Fibroblast of lung (primary cell): ENCODE measurements around the gene STON2. TPM values are rescaled to one million over a fixed set of nuclear protein-coding genes. Genes with fewer than 3 reads are reported as not detected.

Experiments
- DNase-seq, 2 donors: peaks; one replicate each; pipeline versions ENCODE4 v3.0.0 to v3.0.0-alpha.2; 2010; ENCODE audit warnings: low read depth in 2 of 2
- H2AFZ ChIP-seq: 2 replicates; pipeline ENCODE4 v1.5.1; 2012; ENCODE audit warnings: low read length, control low read depth, inconsistent platforms
- H3K27ac ChIP-seq: 2 replicates; pipeline ENCODE4 v1.5.1; 2011; ENCODE audit warnings: low read length, control low read depth; ENCODE audit not compliant: insufficient read depth
- H3K27me3 ChIP-seq: 2 replicates; pipeline ENCODE4 v1.5.1; 2011; ENCODE audit warnings: mild to moderate bottlenecking, low read length; ENCODE audit not compliant: control insufficient read depth, insufficient read depth
- H3K36me3 ChIP-seq: 2 replicates; pipeline ENCODE4 v1.5.1; 2011; ENCODE audit warnings: low read length; ENCODE audit not compliant: control insufficient read depth, insufficient read depth
- H3K4me1 ChIP-seq: 2 replicates; pipeline ENCODE4 v1.5.1; 2011; ENCODE audit warnings: low read length; ENCODE audit not compliant: control insufficient read depth, insufficient read depth; ENCODE audit errors: extremely low read depth
- H3K4me2 ChIP-seq: 2 replicates; pipeline ENCODE4 v1.5.1; 2011; ENCODE audit warnings: low read length, control low read depth; ENCODE audit not compliant: insufficient read depth; ENCODE audit errors: extremely low read depth
- H3K4me3 ChIP-seq, 4 experiments: fragments of 200-600 bp in 1 of 4; sonication (generic) in 1 of 4; replicated peaks in 1 of 4; 2 replicates each; pipeline ENCODE4 v1.5.1; 2011 to 2016; ENCODE audit warnings: low read length in 4 of 4, low read depth in 3 of 4, mild to moderate bottlenecking in 3 of 4, control low read depth in 2 of 4, inconsistent platforms in 1 of 4, mixed read lengths in 1 of 4; ENCODE audit not compliant: insufficient read depth in 1 of 4; ENCODE audit errors: control extremely low read depth in 1 of 4
- H3K79me2 ChIP-seq: 2 replicates; pipeline ENCODE4 v1.5.1; 2012; ENCODE audit warnings: mild to moderate bottlenecking, low read length, inconsistent platforms; ENCODE audit not compliant: control insufficient read depth, insufficient read depth
- H3K9ac ChIP-seq: 2 replicates; pipeline ENCODE4 v1.5.1; 2011; ENCODE audit warnings: mild to moderate bottlenecking, low read length, control low read depth; ENCODE audit not compliant: insufficient read depth
- H3K9me3 ChIP-seq: 2 replicates; pipeline ENCODE4 v1.5.1; 2012; ENCODE audit warnings: low read depth, low read length; ENCODE audit not compliant: control insufficient read depth, insufficient read depth
- H4K20me1 ChIP-seq: 2 replicates; pipeline ENCODE4 v1.5.1; 2011; ENCODE audit warnings: low read length; ENCODE audit not compliant: control insufficient read depth, insufficient read depth; ENCODE audit errors: extremely low read depth
- EZH2 ChIP-seq: IDR thresholded peaks from 2 replicates; pipeline ENCODE4 v1.5.1; 2012; ENCODE audit warnings: low read length, control low read depth, mild to moderate bottlenecking; ENCODE audit errors: missing control alignments
- polyA plus RNA-seq, 2 donors: library from polyadenylated mRNA; depleted of rRNA in 1 of 2; stranded (reverse) in 1 of 2; unstranded in 1 of 2; fragments of >200 nt; gene quantifications; 2 replicates each; pipeline ENCODE4 v1.2.1, GENCODE V29; 2011 to 2012; ENCODE audit warnings: missing spikeins in 1 of 2
- total RNA-seq: library from RNA; depleted of rRNA; stranded (reverse); fragments of >200 nt; gene quantifications from 2 replicates; pipeline ENCODE4 v1.2.1, GENCODE V29; 2014
- TF ChIP-seq, protein P1 (sequence below), 2 donors: IDR thresholded peaks in 1 of 2; conservative IDR thresholded peaks in 1 of 2; 1 replicate in 1 of 2; 2 replicates in 1 of 2; pipeline ENCODE4 v1.5.1; 2011 to 2012; ENCODE audit warnings: low read length in 2 of 2, control low read depth in 1 of 2, inconsistent platforms in 1 of 2, low read depth in 1 of 2, mild to moderate bottlenecking in 1 of 2

STON2 gene
- total and polyA plus RNA-seq, 2 donors (not counting 1 experiment from before 2014, with no cell fraction given) = 1.5 to 52.5 TPM

DNA sequence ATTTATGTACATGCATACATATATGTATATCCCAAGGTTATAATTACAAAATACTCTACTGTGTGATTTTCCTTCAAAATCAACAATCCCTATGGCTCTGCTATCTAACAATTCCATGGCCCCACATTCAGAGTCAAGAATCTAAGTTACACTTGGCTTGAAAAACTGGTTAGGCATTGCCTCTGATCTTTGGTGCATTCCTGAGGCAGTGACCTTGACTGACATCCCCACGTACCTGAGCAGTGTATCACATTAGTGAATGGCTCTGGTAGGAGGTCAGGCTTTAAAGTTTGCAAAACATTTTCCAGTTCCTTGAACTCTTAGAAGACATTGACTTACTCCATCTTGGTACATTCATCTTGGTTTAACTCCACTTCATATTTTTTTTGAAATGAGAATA, 8.5 kb upstream of the STON2 start:
- no peak overlapping the region for H3K4me3 ChIP-seq
- H3K27ac ChIP-seq = no peak overlapping the region
- no peaks in the 10 kb centered on the region for H4K20me1 ChIP-seq
- no peak overlapping the region for H3K4me2 ChIP-seq
- H3K4me1 ChIP-seq = no peaks in the 10 kb centered on the region
- no peak overlapping the region for H2AFZ ChIP-seq
- no peaks in the 10 kb centered on the region for H3K36me3 ChIP-seq
- no peaks in the 10 kb centered on the region for H3K79me2 ChIP-seq
- H3K27me3 ChIP-seq = no peaks in the 10 kb centered on the region
- TF ChIP-seq, protein P1, sequence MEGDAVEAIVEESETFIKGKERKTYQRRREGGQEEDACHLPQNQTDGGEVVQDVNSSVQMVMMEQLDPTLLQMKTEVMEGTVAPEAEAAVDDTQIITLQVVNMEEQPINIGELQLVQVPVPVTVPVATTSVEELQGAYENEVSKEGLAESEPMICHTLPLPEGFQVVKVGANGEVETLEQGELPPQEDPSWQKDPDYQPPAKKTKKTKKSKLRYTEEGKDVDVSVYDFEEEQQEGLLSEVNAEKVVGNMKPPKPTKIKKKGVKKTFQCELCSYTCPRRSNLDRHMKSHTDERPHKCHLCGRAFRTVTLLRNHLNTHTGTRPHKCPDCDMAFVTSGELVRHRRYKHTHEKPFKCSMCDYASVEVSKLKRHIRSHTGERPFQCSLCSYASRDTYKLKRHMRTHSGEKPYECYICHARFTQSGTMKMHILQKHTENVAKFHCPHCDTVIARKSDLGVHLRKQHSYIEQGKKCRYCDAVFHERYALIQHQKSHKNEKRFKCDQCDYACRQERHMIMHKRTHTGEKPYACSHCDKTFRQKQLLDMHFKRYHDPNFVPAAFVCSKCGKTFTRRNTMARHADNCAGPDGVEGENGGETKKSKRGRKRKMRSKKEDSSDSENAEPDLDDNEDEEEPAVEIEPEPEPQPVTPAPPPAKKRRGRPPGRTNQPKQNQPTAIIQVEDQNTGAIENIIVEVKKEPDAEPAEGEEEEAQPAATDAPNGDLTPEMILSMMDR (conservative IDR thresholded peaks at IDR 0.05 in 1 of 2, IDR thresholded peaks at IDR 0.05 in 1 of 2; ENCODE audit: low read depth in 1 of 2, low read length in 2 of 2) = no peak
- DNase-seq = no peak
- H3K9me3 ChIP-seq = no peaks in the 10 kb centered on the region
- H3K9ac ChIP-seq = no peak overlapping the region

DNA sequence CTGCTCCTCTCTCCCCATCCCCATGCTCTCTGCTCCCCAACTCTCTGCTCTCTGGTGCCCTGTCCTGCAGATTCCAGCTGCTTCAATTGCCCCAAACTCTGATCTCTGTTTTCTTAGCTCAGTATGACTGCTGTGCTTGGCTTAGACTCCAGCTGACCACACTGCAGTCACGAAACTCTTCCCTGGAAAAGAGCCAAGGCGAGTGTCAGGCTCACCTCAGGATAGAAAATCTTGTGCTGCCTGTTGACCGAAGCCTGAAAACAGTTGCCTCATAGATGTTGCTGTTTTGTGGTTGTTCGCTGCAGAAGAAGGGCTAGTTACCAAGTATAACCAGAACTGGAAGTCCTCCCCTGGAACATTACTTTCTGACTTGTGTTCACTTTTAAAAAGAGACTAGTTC, 6.7 kb upstream of the STON2 start:
- peak; percentile 69 to 74 for DNase-seq
- no peaks in the 10 kb centered on the region for H3K36me3 ChIP-seq
- H3K27ac ChIP-seq = no peak overlapping the region
- no peaks in the 10 kb centered on the region for H4K20me1 ChIP-seq
- H3K4me1 ChIP-seq = peaks cover 6% of the 10 kb centered on the region
- no peak overlapping the region for H3K9ac ChIP-seq
- no peaks in the 10 kb centered on the region for H3K79me2 ChIP-seq
- no peaks in the 10 kb centered on the region for H3K9me3 ChIP-seq
- H3K4me3 ChIP-seq = no peak overlapping the region
- H2AFZ ChIP-seq = no peak overlapping the region
- H3K27me3 ChIP-seq = no peaks in the 10 kb centered on the region
- no peak overlapping the region for H3K4me2 ChIP-seq
- no peak for TF ChIP-seq EZH2
- TF ChIP-seq, protein P1 (conservative IDR thresholded peaks at IDR 0.05 in 1 of 2, IDR thresholded peaks at IDR 0.05 in 1 of 2; ENCODE audit: low read depth in 1 of 2, low read length in 2 of 2) = no peak

DNA sequence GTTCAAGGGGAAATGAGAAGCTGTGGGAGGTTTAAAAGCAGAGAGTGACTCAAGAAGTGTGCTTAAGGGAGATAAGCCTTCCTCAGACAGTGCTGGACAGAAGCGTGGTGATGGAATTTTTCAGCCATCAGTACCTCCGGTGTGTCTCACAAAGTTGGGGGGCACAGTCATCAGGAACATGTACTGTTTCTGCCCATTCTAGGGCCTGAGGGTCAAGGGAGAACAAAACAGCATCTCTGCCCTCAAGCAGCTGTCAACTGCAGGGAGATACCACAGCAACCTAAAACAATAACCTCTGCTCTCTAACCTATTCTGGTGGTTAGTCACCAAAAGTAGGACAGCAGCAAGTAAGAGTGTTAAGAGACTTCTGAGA, 2.0 kb upstream of the STON2 start:
- H3K4me1 ChIP-seq = peaks cover 11% of the 10 kb centered on the region
- no peak overlapping the region for H3K9ac ChIP-seq
- H3K9me3 ChIP-seq = no peaks in the 10 kb centered on the region
- H4K20me1 ChIP-seq = no peaks in the 10 kb centered on the region
- H3K27ac ChIP-seq = peak overlapping the region; percentile 77
- peak overlapping the region; percentile 60 for H3K4me2 ChIP-seq
- DNase-seq = peak; percentile 26 to 75
- H3K36me3 ChIP-seq = no peaks in the 10 kb centered on the region
- H3K27me3 ChIP-seq = no peaks in the 10 kb centered on the region
- H3K79me2 ChIP-seq = no peaks in the 10 kb centered on the region
- TF ChIP-seq, protein P1 (conservative IDR thresholded peaks at IDR 0.05 in 1 of 2, IDR thresholded peaks at IDR 0.05 in 1 of 2; ENCODE audit: low read depth in 1 of 2, low read length in 2 of 2) = no peak
- TF ChIP-seq EZH2 = no peak
- H2AFZ ChIP-seq = no peak overlapping the region
- no peak overlapping the region for H3K4me3 ChIP-seq
